ENCODE results near the gene SH2D3A. TPM values are rescaled to one million over a fixed set of nuclear protein-coding genes. Genes with fewer than 3 reads are reported as not detected.

The SH2D3A gene
- total and polyA plus RNA-seq, 2 of the 8 experiments (the other 6 are each of a cell fraction or from before 2014, with no cell fraction given), result 14.5 to 22.1 TPM

GRCh38 chr19:6754136-6754535 is 13.1 kb downstream of the SH2D3A start:
- Histone ChIP-seq H3K9me3 (ENCODE audit: insufficient read depth in 2 of 2, low read depth in 1 of 2, low read length in 1 of 2) (no peaks in the 10 kb centered on the region), H3K4ac (replicated peaks; ENCODE audit: insufficient read length, low read depth, low read length) (no peak overlapping the region), H3K4me3 (ENCODE audit: extremely low read depth in 1 of 4, insufficient read depth in 2 of 4, low read depth in 3 of 4, low read length in 4 of 4) (no peak overlapping the region), H3K14ac (ENCODE audit: insufficient read length) (no peak overlapping the region), H3K9ac (replicated peaks in 1 of 4; ENCODE audit: extremely low read depth in 1 of 4, low read depth in 3 of 4, low read length in 3 of 4) (no peak overlapping the region), H2BK5ac (ENCODE audit: low read depth, low read length) (no peak overlapping the region), H3K36me3 (ENCODE audit: control insufficient read depth in 2 of 4, insufficient read depth in 4 of 4, low read length in 3 of 4) (peaks cover 11 to 29% (median 18%) of the 10 kb centered on the region in 4 experiments; a peak in 7 of 8 replicates), H4K20me1 (replicated peaks in 1 of 2; ENCODE audit: control insufficient read depth in 1 of 2, insufficient read depth in 2 of 2, low read length in 2 of 2) (peaks cover 0 to 3% of the 10 kb centered on the region in 2 experiments), H2AK5ac (ENCODE audit: low read depth, low read length) (no peak overlapping the region), H4K8ac (ENCODE audit: extremely low read depth, insufficient read depth, low read length) (peak overlapping the region; percentile 45), H3K18ac (ENCODE audit: extremely low read depth, low read length) (no peak overlapping the region), H3K27ac (ENCODE audit: low read depth, low read length) (no peak overlapping the region), H3K4me1 (replicated peaks in 1 of 4; ENCODE audit: control insufficient read depth in 3 of 4, insufficient read depth in 4 of 4, low read length in 3 of 4) (peaks cover 0 to 7% (median 5%) of the 10 kb centered on the region in 4 experiments; a peak in 6 of 7 replicates), H3K4me2 (ENCODE audit: insufficient read depth in 1 of 2, low read depth in 2 of 2, low read length in 2 of 2) (no peak overlapping the region), H3K79me1 (ENCODE audit: low read depth, low read length) (no peaks in the 10 kb centered on the region), H3K27me3 (replicated peaks in 1 of 4; ENCODE audit: control insufficient read depth in 3 of 4, extremely low read depth in 1 of 4, insufficient read depth in 3 of 4, low read length in 3 of 4) (no peaks in the 10 kb centered on the region), H2BK120ac (replicated peaks; ENCODE audit: low read depth, low read length) (no peak overlapping the region), H3K23ac (ENCODE audit: insufficient read length) (no peak overlapping the region), H2BK15ac (ENCODE audit: low read length) (no peak overlapping the region), H4K5ac (ENCODE audit: insufficient read length, low read depth, low read length) (no peak overlapping the region), H4K91ac (replicated peaks; ENCODE audit: insufficient read length, low read length) (no peak overlapping the region), H2BK20ac (ENCODE audit: low read length) (no peak overlapping the region), H2AFZ (ENCODE audit: low read length) (no peak overlapping the region), H3K56ac (replicated peaks; ENCODE audit: insufficient read length, low read depth, low read length) (no peak overlapping the region), H3K23me2 (ENCODE audit: low read depth, low read length) (peaks cover 2% of the 10 kb centered on the region; the same call in 1 of the 2 replicates), H3K79me2 (ENCODE audit: control insufficient read depth in 1 of 2, insufficient read depth in 2 of 2, low read length in 2 of 2) (no peaks in the 10 kb centered on the region), H2BK12ac (ENCODE audit: low read depth, low read length) (no peak overlapping the region)
- no peak for FAIRE-seq
- no peak for DNase-seq (ENCODE audit: low read depth in 1 of 2, low spot score in 2 of 2)
- ChIA-PET CTCF (ENCODE audit: partially characterized antibody) (interaction anchor here (0.7 to 2.7 kb wide), 4 partner anchors 15 to 108 kb away, joined by 3 to 19 read pairs (median 4); partner anchors contain the start of gene SH2D3A), POLR2A (ENCODE audit: partially characterized antibody) (interaction anchor here (0.7 to 8.0 kb wide), 7 partner anchors 11 to 475 kb away, joined by 3 to 110 read pairs (median 4); partner anchors contain the start of genes GPR108, SH2D3A and TRIP10)
- 96% methylated on average over 16 of the region's 22 CpGs; no CpG with 5 or more reads in 1 of the 2 experiments for WGBS, 2 experiments (ENCODE audit: extremely low coverage in 1 of 2, insufficient coverage in 1 of 2, insufficient read length in 1 of 2, insufficient replicate concordance in 2 of 2, low coverage in 1 of 2, low lambda C conversion rate in 2 of 2, missing lambda C conversion rate in 1 of 2)
- no peak for TF ChIP-seq JUN (IDR thresholded peaks at IDR 0.05; ENCODE audit: low read depth, low read length)
- no peak for TF ChIP-seq BRCA1 (IDR thresholded peaks at IDR 0.05; ENCODE audit: low read depth, low read length)
- no peak for TF ChIP-seq SUZ12 (IDR thresholded peaks at IDR 0.05; ENCODE audit: low read length)
- TF ChIP-seq USF2 (IDR thresholded peaks at IDR 0.05; ENCODE audit: low read length), result no peak
- TF ChIP-seq RAD21 (IDR thresholded peaks at IDR 0.05 in 1 of 2, conservative IDR thresholded peaks at IDR 0.05 in 1 of 2; ENCODE audit: low read depth in 2 of 2, low read length in 2 of 2), result no peak
- no peak for TF ChIP-seq EGR1 (IDR thresholded peaks at IDR 0.05; ENCODE audit: borderline replicate concordance, low read depth, low read length)
- no peak for TF ChIP-seq TEAD4 (IDR thresholded peaks at IDR 0.05; ENCODE audit: low read depth, low read length)
- no peak for TF ChIP-seq CTCF (IDR thresholded peaks at IDR 0.05; ENCODE audit: control extremely low read depth in 1 of 3, insufficient read depth in 1 of 3, low read depth in 1 of 3, low read length in 3 of 3)
- TF ChIP-seq E2F6 (IDR thresholded peaks at IDR 0.05), result no peak

All from H1 (cell line).